Measurements from ENCODE around the gene DYNC2I2. TPM values are rescaled to one million over a fixed set of nuclear protein-coding genes. Genes with fewer than 3 reads are reported as not detected.
A peak's percentile ranks its signal among the peaks of the same experiment; 100 is the strongest.

The DYNC2I2 gene
- total RNA-seq, result 10 to 100 TPM; 39.7 to 65.9 (median 54.4) TPM

- WGBS, 2 donors, result 1 to 3% methylated on average over 6 to 30 of the region's 86 CpGs
- intact Hi-C loops (cut with DNase I), result no loop called here
- Histone ChIP-seq H3K36me3 (no peaks in the 10 kb centered on the region), H3K4me1 (peaks cover 0 to 16% (median 3%) of the 10 kb centered on the region in 3 donors), H3K9me3 (no peaks in the 10 kb centered on the region), H3K4me3 (peak within 1 kb of the TSS; percentile 65 to 95 (median 74)), H3K27ac (peak within 1 kb of the TSS; percentile 96 to 99 (median 98)), H3K27me3 (no peaks in the 10 kb centered on the region)
- TF ChIP-seq CTCF (IDR thresholded peaks at IDR 0.05) (peak in 1 of 6 experiments; percentile 5), POLR2A (IDR thresholded peaks at IDR 0.05) (peak in 2 of 4 donors; percentile 27 to 49)
- DNase-seq, result peak; percentile 38
Observed at GRCh38 chr9:128656416-128657343, at the start of gene DYNC2I2. Gene DYNC2I2 (minus strand): TSS chr9:128656847. CDS start chr9:128656726, 121 bp downstream.

DNA sequence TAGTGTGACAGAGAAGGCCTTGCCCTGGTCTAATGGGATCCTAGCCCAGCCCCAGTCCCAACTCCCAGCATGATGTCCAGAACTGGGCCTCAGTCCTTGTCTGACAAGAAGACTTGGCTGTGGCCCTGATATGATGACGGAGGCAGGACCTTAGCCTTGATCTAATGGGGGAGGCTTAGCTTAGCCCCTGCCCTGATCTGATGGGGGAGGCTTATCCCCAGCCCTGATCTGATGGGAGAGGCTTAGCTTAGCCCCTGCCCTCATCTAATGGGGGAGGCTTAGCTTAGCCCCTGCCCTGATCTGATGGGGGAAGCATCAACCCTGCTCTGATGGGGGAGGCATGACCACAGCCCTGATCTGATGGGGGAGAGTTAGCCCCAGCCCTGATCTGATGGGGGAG lies 49.4 kb upstream of the DYNC2I2 start:
- no peak overlapping the region for H3K4me3 ChIP-seq
- H3K27ac ChIP-seq, result no peak overlapping the region
- no CpG with 5 or more reads among the region's 1 CpG for WGBS, 2 donors
- no peak for TF ChIP-seq CTCF (IDR thresholded peaks at IDR 0.05)
- TF ChIP-seq POLR2A (IDR thresholded peaks at IDR 0.05), result no peak
- no peaks in the 10 kb centered on the region for H3K9me3 ChIP-seq
- peaks cover 6 to 26% (median 7%) of the 10 kb centered on the region in 3 donors for H3K4me1 ChIP-seq
- DNase-seq, result no peak
- intact Hi-C loops (cut with DNase I), result no loop called here
- no peaks in the 10 kb centered on the region for H3K36me3 ChIP-seq
- H3K27me3 ChIP-seq, result no peaks in the 10 kb centered on the region

DNA sequence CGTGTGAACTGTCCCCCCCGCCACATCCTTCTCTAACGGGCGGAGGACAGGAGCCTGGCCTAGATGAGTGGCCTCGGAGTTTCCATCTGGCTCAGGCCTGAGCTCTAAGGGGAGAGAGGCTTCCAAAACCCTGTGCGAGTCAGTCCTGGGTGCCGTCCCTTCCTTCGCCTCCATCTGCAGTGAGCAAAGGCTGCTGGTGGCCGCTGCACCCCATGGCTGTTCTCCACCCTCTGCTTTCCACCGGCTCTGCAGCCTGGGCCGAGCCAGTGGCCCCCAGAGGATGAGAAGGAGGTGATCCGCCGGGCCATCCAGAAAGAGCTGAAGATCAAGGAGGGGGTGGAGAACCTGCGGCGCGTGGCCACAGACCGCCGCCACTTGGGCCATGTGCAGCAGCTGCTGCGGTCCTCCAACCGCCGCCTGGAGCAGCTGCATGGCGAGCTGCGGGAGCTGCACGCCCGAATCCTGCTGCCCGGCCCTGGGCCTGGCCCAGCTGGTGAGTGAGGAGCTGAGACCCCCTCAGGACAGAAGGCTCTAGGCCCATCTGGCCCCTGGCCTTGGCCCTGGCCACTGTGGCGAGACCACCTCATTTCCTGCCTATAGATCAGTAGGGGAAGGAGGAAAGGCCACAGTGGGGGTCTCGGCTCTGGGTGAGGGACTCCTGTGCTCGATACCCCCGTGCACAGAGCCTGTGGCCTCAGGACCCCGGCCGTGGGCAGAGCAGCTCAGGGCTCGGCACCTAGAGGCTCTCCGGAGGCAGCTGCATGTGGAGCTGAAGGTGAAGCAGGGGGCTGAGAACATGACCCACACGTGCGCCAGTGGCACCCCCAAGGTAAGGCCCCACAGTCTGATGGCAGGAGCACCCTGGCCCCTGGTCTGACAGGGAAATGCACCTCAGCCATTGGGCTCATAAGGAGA lies 48.7 kb upstream of the DYNC2I2 start:
- WGBS, 2 donors, result 65 to 66% methylated on average over 6 to 8 of the region's 36 CpGs
- no peak for TF ChIP-seq POLR2A (IDR thresholded peaks at IDR 0.05)
- no peak for TF ChIP-seq CTCF (IDR thresholded peaks at IDR 0.05)
- DNase-seq, result no peak
- Histone ChIP-seq H3K4me3 (no peak overlapping the region), H3K9me3 (no peaks in the 10 kb centered on the region), H3K27me3 (no peaks in the 10 kb centered on the region), H3K36me3 (no peaks in the 10 kb centered on the region), H3K4me1 (peaks cover 6 to 26% (median 7%) of the 10 kb centered on the region in 3 donors), H3K27ac (peak overlapping the region in 2 of 4 donors; percentile 82 to 85)
- intact Hi-C loops (cut with DNase I), result no loop called here

GRCh38 chr9:128704356-128704670 lies 47.7 kb upstream of the DYNC2I2 start:
- Histone ChIP-seq H3K9me3 (no peaks in the 10 kb centered on the region), H3K27me3 (no peaks in the 10 kb centered on the region), H3K36me3 (no peaks in the 10 kb centered on the region), H3K4me3 (peak overlapping the region in 2 of 4 donors; percentile 67 to 93), H3K4me1 (peaks cover 6 to 26% (median 7%) of the 10 kb centered on the region in 3 donors), H3K27ac (peak overlapping the region; percentile 81 to 92 (median 84))
- intact Hi-C loops (cut with DNase I), result no loop called here
- no peak for DNase-seq
- 86 to 100% methylated on average over 1 to 5 of the region's 5 CpGs for WGBS, 2 donors
- no peak for TF ChIP-seq CTCF (IDR thresholded peaks at IDR 0.05)
- TF ChIP-seq POLR2A (IDR thresholded peaks at IDR 0.05), result no peak

Measured in esophagus squamous epithelium (tissue), 5 donors.